Left colon (tissue), 2 donors: ENCODE results near the gene PDE4DIP. TPM values are rescaled to one million over a fixed set of nuclear protein-coding genes. Genes with fewer than 3 reads are reported as not detected.
"Not testable (repeated sequence)": the region's sequence is repeated elsewhere in the genome, so short reads cannot be mapped to it uniquely, and the experiment has no call there.

Experiments used
- ATAC-seq: fragments of 200-7000 bp; cut with Tn5 transposase; one replicate; pipeline ENCODE4 v1.9.1; 2020; ENCODE audit warnings: mild to moderate bottlenecking, moderate library complexity
- DNase-seq, 2 donors: peaks; one replicate each; pipeline ENCODE4 v3.0.0-alpha.2; 2020
- intact Hi-C, 2 donors: fragments of 100-400 bp; cut with DNase I in 1 of 2; cut with micrococcal nuclease in 1 of 2; formaldehyde crosslinking; loops; one replicate each; pipeline versions ENCODE4 v1.11.2 to v1.14.0; 2022; cut with DNase I, micrococcal nuclease
- long read RNA-seq: library from polyadenylated mRNA; unstranded; transcript quantifications from one replicate; pipeline ENCODE4 v2.0.0, GENCODE V29; 2021
- total RNA-seq, 2 donors: library from RNA; stranded (reverse); fragmentation: NEBNext Ultra II Directional; extraction: Animal tissue kit (Norgen Biotek cat#: 25700); gene quantifications; one replicate each; pipeline ENCODE4 v1.2.1, GENCODE V29; 2021
- donor health status: DM: no; HTN: no; CAD: no.
- donor health status: DM: yes; HTN: yes; CAD: no.

Gene PDE4DIP
- total RNA-seq, result 10 to 100 TPM; 50.6 to 74.1 TPM
- long read RNA-seq, full-length matches to known transcripts, result 60 of 109 reads
- long read RNA-seq, partial matches to known transcripts, result 37 of 109 reads
- long read RNA-seq, other reads (novel, unspliced or antisense), result 12 of 109 reads

DNA sequence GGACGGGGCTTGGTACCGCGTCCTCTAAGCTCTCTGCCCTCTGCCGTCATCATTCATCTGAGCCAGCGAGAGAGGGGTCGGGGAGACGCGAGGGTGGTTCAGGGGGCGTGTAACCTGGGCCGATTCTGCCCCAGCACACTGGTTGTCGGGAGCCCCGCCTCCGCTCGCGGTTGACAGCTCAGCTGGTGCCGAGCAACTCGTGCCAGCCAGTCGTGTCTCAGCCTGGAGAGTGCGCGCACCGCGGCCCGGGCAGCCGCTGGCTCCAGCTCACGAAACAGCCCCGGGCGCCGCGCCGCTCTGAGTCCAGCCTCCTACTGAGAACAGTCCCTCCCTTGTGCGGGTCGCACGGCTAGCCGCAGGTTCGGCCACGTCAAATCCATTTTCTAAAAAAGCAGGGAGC lies at the start of gene PDE4DIP:
PDE4DIP (plus strand) TSS at position 209 of the 400 bp plus-strand sequence. CDS start 347 bp downstream, outside the sequence.
- DNase-seq, result peak; percentile 13 to 24
- ATAC-seq, result peak; percentile 93
- intact Hi-C loops, result not testable (repeated sequence)

DNA sequence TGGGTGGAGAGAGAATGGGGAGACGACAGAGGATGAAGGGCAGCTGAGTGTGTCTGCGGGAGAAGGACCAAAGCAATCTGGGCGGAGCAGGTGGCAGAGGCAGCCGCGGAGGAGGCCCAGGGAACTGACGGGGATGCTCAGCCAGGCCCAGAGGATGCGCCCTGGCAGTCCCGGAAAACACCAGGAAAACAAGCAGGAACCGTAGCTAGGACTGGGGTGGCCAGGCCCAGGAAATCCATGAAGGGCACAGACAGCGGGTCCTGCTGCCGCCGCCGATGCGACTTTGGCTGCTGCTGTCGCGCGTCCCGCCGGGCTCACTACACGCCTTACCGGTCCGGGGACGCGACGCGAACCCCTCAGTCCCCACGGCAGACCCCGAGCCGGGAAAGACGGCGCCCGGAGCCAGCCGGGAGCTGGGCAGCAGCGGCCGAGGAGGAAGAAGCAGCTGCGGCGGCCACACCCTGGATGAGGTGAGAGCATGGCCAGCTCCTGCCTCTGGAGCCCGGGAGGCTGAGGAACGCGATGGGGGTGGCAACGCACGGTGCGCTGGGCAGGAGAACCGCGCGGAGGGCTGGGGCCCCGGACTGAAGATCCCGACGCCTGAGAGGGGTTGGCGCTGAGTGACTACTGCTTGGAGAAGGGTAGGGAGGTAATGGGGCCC lies 35.8 kb upstream of the PDE4DIP start:
- intact Hi-C loops, DNase-seq: not testable (repeated sequence)
- ATAC-seq, result peak; percentile 79

DNA sequence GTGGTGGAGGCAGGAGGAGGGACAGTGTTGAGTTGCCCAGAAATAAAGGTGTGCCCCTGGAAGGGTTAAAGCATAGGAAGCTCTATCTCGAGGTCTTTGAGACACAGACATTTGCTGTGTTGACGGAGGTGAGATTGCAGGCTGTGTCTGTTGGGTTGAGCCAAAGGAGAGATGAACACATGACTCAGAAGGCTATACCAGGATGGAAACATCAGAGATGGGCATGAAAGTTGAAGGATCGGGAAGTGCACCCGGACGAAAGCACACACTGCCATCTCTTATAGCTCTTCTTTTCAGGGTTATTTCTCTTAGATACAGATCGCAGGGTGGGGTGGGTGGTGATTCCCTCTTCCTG lies 35.3 kb upstream of the PDE4DIP start:
- ATAC-seq, intact Hi-C loops, DNase-seq: not testable (repeated sequence)

DNA sequence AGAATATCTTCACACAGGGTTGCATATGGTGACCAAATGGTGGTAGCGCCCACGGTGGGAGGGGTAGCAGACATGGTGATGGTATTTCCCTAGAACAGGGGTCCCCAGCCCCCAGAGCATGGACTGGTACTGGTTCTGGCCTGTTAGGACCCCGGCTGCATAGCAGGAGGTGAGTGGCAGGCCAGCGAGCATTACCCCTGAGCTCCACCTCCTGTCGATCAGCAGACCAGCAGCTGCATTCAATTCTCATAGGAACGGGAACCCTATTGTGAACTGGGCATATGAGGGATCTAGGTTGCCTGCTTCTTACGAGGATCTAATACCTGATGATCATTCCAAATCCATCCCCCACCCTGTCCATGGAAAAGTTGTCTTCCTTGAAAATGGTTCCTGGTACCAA lies 22.0 kb upstream of the PDE4DIP start:
- intact Hi-C loops, DNase-seq, ATAC-seq: not testable (repeated sequence)

DNA sequence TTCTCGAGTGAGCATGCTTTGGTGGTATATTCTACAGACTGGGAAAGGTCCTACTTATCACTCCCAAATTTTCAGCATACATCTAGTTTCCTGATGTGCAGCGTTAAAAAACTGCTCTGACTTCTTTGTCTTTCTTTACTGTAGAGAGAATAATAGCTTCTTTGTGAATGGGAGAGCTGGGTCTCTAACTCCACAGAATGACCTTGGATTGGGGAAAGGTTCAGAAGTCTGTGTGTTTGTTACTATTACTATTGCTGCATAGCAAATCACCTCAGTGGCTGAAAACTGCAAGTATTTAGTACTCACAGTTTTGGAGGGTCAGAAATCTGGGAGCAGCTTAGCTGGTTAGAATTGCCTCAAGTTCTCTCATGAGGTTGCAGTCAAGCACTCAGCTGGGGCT lies 20.4 kb upstream of the PDE4DIP start:
- ATAC-seq, DNase-seq, intact Hi-C loops: not testable (repeated sequence)

DNA sequence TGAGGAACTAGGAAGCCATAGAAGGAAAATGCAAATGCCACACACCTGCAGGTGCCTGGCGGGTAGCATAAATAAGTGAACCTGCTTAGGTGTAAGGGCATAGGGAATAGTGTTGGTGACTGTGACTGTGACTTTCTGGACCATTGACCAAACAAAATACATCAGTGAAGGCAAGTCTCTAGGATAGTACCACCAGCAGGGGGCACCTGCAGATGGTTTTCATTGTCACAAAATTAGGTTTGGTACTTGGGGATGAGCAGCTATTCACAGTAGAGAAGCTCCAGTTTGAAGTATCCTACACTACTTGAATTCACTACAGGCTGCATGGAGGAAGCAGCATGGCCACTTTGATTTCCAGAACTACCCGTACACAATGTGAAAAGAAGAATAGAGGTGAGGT lies 19.2 kb upstream of the PDE4DIP start:
- DNase-seq, intact Hi-C loops: not testable (repeated sequence)
- peak; percentile 69 for ATAC-seq

DNA sequence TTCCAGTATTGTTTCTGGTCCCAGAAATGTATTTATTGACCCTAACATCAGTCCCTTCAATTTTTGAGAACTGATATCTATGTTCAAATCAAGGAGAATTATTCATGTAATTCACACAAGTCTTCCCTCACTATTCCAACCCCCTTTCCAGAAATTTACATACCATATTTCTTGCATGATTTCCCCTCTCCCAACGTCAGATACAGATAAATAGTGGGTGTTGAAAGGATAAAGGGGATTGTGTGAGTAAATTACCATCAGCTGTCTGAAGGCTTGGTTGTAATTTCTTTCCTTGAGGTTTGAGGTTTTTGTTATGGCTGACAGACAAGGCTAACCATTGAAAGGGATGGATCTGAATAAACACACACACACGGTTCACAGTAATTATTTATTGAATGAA lies 15.7 kb upstream of the PDE4DIP start:
- DNase-seq, intact Hi-C loops, ATAC-seq: not testable (repeated sequence)

DNA sequence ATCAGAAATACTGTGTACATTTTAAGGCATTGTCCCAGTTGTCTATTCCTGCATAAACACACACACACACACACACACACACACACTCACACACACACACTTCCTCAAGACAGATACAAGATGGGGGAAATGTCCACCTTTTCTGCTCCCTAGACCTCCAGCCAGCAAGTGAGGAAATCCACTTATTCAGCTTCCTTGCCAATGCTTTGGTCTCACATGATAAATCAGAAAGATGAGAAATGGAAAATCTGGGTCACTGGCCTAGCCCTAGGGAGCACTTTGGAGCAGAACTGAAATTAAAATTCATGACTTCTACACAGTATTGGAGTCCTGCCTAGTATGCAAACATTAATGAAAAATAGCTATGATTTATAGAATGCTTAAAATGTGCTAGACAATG lies 15.3 kb upstream of the PDE4DIP start:
- intact Hi-C loops, ATAC-seq, DNase-seq: not testable (repeated sequence)

DNA sequence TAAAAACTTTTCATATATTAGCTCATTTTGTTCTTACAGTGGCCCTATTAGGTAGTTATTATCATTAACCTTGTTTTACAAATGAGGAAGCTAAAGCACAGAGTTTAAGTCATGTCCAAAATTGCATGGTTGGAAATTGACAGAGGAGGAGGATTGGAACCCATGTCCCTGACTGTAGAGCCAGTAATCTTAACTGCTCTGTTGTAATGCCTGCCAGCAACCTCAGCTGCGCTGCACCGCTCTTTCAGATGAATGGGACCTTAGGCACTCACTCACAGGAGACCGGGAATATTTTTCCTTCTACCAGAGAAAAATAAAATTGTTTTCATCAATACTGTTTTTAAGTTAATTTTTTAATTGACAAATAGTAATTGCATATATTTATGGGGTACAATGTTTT lies 14.9 kb upstream of the PDE4DIP start:
- ATAC-seq, DNase-seq, intact Hi-C loops: not testable (repeated sequence)

DNA sequence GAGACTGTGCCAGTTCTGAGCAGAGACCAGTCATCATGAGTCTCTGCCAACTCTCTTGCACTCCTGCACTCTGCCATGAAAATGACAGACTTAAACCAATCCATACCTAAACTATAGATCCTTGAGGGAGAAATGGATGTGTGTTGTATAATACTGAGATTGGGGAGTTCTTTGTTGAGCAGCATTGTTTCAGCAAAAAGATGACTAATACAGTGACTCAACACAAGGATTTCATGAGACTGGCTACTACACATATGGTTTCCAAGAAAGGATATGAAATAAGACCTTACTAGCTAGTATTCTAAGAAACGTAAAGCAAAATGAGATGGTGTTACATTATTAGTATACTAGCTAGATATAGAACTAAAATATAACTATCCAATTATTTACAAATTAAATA lies 3.0 kb upstream of the PDE4DIP start:
- ATAC-seq, intact Hi-C loops, DNase-seq: not testable (repeated sequence)

DNA sequence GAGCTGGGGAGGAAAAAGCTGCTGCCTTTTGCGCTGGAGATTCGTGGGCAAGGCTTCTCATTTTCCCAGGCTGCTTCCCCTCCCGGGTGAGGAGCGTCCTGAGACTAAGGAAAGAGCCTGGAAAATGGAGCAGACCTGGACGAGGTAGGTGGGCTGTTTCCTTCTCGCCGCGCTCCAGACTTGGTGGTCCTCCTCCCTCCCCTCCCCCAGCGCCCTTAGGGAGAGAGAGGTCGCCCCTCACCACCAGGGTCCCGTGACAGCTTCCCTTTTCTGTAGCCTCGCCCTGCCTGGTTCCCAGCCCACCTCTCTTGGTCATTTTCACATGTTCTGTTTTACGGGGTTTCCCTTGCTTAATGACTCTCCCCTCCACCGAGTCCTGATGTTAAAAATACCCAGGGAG lies 423 bp downstream of the PDE4DIP start:
- DNase-seq, intact Hi-C loops: not testable (repeated sequence)
- peak; percentile 56 for ATAC-seq

DNA sequence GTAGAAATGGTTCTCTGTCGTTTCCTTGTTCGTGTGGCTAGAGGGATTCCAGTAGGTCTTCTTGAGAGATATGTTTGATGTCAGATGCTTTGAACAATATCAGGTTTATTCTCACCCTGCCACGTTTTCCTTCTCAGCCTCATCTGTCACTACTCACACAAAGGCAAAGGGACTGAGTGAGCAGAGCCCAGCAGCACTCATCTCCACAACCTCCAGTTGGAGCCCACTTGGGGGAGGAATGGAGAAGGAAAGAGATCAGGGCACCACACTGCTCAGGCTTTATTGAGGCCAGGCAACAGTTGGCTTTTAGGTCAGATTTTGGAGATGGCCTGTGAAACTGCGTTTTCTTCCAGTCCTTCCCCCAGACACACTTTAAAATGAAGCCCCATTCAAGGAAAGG lies 840 bp downstream of the PDE4DIP start:
- ATAC-seq, DNase-seq, intact Hi-C loops: not testable (repeated sequence)

DNA sequence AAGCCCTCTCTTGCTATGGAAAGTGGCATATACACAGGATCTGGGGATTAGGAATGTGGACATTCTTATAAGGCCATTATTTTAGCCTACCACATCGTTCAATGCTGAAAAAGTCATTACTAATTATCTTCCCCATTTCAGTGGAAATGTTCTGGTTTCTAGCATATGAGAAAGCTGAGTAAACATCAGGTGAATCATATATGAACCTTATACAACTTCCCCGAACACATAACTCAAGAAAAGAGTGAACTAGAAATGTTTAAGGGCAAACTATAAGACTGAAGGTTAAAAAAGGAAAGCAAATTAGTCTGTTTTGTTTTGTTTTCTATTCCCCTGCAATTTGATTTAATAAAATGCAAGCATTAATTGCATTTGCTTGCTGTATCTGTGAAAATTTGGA lies 6.1 kb downstream of the PDE4DIP start:
- intact Hi-C loops, ATAC-seq, DNase-seq: not testable (repeated sequence)

DNA sequence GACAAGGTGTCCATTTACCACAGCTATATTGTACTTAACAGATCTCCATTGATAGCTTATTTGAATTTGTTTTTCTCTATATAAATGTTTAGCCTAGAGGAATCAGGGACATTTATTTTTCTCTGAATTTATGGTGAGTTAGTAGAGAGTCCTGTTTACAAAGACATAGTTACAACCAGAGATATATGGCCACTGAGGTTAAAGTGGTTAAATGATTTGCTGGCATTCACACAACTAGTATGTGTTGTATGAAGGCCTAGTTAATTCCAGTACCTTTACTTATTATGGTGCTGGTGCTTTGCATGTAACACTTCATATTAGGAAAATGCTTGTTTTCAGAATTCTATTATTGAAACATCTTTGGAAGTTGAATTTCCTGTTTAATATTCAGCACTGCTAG lies 6.6 kb downstream of the PDE4DIP start:
- ATAC-seq, DNase-seq, intact Hi-C loops: not testable (repeated sequence)

DNA sequence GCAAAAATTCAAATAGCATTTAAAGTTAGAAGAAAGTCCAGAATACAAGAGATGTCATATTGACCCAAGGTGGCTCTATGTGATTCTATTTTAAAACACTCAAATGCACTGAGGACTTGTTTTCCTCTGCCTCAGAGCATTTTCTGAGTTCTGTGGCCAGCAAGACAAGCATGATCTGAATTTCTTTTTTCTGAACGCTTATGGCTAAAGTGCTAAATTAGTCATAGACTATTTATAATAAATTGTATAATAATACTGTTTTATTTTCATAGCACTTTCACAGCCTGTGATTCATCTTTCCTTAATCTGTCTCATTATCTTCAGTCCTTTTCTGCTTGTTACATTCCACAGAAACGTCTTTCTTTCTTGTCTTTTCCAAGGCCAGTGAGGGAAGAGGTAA lies 7.5 kb downstream of the PDE4DIP start:
- intact Hi-C loops, ATAC-seq, DNase-seq: not testable (repeated sequence)

DNA sequence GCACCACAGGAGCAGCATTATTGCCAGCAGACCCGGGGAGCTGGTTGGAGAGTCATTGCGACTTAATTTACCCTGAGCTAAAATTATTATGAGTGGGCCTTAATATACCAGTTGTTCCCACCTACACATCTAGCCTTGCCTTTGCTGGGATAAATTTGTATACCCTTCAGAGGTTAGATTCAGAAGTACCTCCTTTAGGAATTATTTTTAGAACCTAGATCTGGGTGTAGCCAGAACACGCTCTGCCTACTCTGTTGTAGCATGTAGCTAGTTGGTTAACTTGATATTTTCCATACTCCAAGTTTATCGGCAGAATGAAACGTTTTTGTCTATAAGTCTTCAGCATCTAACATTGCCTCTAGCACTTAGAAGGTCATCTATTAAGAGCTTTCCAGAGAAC lies 9.1 kb downstream of the PDE4DIP start:
- ATAC-seq, intact Hi-C loops, DNase-seq: not testable (repeated sequence)

DNA sequence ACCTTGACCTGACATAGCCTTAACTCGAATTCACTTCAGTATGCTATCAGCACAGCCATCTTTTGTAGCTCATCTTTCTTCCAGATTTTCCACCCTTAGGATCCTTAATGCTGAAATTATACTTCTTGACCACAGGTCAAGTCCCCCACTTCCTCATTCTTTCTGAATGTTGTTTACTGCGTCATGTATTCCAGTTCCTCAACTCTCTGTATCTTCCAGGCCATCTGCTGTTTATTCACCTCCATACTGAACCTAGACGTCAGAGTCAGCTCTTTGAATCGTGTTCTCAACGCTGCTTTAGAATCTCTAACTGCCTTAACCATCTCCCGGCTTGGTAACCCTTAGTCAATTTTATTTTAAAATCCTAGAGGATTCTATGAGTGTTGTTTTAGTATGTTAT lies 9.8 kb downstream of the PDE4DIP start:
- DNase-seq, intact Hi-C loops, ATAC-seq: not testable (repeated sequence)

DNA sequence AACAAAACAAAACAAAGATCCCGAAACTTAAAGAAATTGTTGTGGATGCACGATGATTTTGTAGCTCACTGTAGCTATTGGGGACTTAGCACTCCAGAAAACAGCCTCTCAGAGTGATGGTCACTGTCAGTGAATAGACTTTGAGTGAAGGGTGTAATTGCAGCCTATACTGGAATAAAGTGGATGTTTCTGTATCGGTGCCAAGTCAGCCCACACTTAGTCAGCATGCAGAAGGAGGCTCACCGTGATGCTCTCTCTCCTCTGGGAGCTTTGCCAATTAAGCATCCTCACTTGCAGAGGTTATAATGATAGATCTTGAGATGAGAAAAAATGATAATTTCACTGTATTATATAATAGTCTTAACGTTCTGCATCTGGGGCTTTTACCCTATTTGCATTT lies 11.1 kb downstream of the PDE4DIP start:
- ATAC-seq, DNase-seq, intact Hi-C loops: not testable (repeated sequence)

DNA sequence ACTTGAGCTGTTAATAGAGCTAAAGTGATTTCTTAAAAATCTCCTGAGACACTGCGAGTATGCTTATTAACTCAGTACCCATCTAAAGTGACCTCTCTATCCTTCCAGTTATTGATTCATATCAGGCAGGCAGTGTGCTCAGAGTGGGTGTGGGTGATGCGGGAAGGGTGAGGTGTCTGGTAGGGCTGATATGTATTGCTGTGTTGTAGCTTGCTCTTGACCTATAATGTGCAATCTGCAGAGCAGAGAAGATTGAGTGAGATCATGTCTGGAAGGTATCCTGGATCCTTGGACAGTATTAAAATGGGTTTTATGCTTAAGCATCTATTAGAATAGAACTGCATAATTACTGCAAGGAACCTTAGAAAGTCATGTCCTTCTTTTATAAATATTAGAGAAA lies 15.8 kb downstream of the PDE4DIP start:
- intact Hi-C loops, ATAC-seq, DNase-seq: not testable (repeated sequence)

DNA sequence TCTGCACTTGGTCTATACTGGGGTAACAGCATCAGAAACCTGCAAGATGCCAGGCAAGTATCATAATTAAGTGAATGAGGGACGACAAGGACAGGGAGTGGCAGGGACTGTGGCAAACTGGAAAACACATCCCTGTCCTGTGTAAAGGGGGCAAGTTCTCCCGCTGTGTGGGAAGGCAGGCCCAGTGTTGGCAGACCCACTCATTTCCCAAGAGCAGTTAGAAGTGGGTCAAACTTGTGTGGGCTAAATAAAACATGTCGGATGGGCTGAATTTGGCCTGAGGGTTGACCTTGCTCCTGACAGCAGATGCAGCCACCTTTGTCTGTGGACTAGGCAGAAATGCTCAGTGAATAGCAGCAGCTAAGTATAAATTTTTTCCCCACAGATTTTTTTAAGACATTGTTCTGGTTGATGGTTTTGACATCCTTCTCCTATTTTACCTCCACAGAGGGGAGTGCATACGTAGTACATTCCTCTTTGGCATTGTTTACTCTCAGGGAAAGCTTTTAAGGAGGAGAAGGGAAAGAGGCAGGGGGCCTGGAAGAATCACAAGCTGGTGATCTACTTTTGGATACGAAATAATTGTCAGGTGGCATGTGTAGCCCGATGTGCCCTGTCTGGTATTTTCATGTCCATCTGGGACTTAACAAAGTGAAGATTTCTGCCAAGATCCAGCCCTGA lies 16.5 kb downstream of the PDE4DIP start:
- intact Hi-C loops, result not testable (repeated sequence)

More for the DNA sequence above, 16.5 kb downstream of the PDE4DIP start:
- DNase-seq, ATAC-seq: not testable (repeated sequence)
